ENCODE results near the gene SH3PXD2B. TPM values are rescaled to one million over a fixed set of nuclear protein-coding genes. Genes with fewer than 3 reads are reported as not detected.

The SH3PXD2B gene
- total and polyA plus RNA-seq, 2 donors (not counting 1 experiment from before 2014, with no cell fraction given) = not detected

DNA sequence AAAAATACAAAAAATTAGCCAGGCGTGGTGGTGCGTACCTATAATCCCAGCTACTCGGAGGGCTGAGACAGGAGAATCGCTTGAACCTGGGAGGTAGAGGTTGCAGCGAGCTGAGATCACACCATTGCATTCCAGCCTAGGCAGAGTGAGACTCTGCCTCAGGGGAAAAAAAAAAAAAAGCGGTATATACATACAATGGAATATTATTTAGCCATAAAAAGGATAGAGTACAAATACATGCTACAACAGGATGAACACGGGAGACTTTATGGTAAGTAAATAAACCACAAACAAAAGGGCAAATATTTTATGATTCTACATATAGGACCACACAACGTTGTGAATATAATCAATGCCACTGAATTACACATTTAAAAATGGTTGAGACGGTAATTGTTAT lies 176.0 kb downstream of the SH3PXD2B start:
- H3K27ac Mint-ChIP-seq = no peak overlapping the region
- H3K9me3 ChIP-seq (ENCODE audit: control extremely low read depth in 1 of 3, control insufficient read depth in 2 of 3, insufficient read depth in 1 of 3, low read length in 2 of 3) = peaks cover 0 to 7% (median 0%) of the 10 kb centered on the region in 3 donors
- no peaks in the 10 kb centered on the region for H3K36me3 ChIP-seq (replicated peaks in 1 of 2; ENCODE audit: control extremely low read depth in 1 of 2, control insufficient read depth in 1 of 2, extremely low read depth in 1 of 2, insufficient read depth in 2 of 2, low read length in 1 of 2)
- H4K20me1 ChIP-seq (ENCODE audit: control insufficient read depth, insufficient read depth, low read length, poor library complexity, severe bottlenecking) = peaks cover 15% of the 10 kb centered on the region
- no peak overlapping the region for H3K4me3 Mint-ChIP-seq
- H3K9me3 Mint-ChIP-seq (ENCODE audit: insufficient read depth) = no peaks in the 10 kb centered on the region
- WGBS (ENCODE audit: insufficient coverage) = 100% methylated on average over 1 of the region's 9 CpGs
- no peak overlapping the region for H3K27ac ChIP-seq (ENCODE audit: low read length in 2 of 2)
- ChIA-PET CTCF (no interaction called here), POLR2A (no interaction called here)
- H3K4me2 ChIP-seq (replicated peaks; ENCODE audit: low read depth, low read length, poor library complexity, severe bottlenecking) = no peak overlapping the region
- TF ChIP-seq, protein P1, sequence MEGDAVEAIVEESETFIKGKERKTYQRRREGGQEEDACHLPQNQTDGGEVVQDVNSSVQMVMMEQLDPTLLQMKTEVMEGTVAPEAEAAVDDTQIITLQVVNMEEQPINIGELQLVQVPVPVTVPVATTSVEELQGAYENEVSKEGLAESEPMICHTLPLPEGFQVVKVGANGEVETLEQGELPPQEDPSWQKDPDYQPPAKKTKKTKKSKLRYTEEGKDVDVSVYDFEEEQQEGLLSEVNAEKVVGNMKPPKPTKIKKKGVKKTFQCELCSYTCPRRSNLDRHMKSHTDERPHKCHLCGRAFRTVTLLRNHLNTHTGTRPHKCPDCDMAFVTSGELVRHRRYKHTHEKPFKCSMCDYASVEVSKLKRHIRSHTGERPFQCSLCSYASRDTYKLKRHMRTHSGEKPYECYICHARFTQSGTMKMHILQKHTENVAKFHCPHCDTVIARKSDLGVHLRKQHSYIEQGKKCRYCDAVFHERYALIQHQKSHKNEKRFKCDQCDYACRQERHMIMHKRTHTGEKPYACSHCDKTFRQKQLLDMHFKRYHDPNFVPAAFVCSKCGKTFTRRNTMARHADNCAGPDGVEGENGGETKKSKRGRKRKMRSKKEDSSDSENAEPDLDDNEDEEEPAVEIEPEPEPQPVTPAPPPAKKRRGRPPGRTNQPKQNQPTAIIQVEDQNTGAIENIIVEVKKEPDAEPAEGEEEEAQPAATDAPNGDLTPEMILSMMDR (IDR thresholded peaks at IDR 0.05) = no peak
- TF ChIP-seq EZH2 (IDR thresholded peaks at IDR 0.05; ENCODE audit: borderline replicate concordance, insufficient read depth, low read depth, low read length, poor library complexity, severe bottlenecking) = no peak
- no peak for DNase-seq
- H3K4me1 ChIP-seq (ENCODE audit: control insufficient read depth in 2 of 2, insufficient read depth in 2 of 2, low read length in 2 of 2) = peaks cover 22 to 23% of the 10 kb centered on the region in 2 donors
- no peak overlapping the region for H3K9ac ChIP-seq (ENCODE audit: low read length)
- no peaks in the 10 kb centered on the region for H3K27me3 Mint-ChIP-seq
- H2AFZ ChIP-seq (ENCODE audit: insufficient read depth, low read depth, low read length, poor library complexity, severe bottlenecking) = no peak overlapping the region
- intact Hi-C loops (cut with micrococcal nuclease) = no loop called here
- no peak for ATAC-seq (ENCODE audit: low read depth)
- H3K4me3 ChIP-seq (ENCODE audit: control extremely low read depth in 1 of 5, extremely low read depth in 1 of 5, insufficient read depth in 1 of 5, low read depth in 2 of 5, low read length in 4 of 5) = no peak overlapping the region
- peaks cover 37% of the 10 kb centered on the region for H3K4me1 Mint-ChIP-seq
- H3K79me2 ChIP-seq (ENCODE audit: control insufficient read depth, insufficient read depth, low read length) = peaks cover 96% of the 10 kb centered on the region
- H3K27me3 ChIP-seq (replicated peaks in 1 of 4; ENCODE audit: control extremely low read depth in 1 of 4, control insufficient read depth in 3 of 4, insufficient read depth in 4 of 4, low read length in 3 of 4) = no peaks in the 10 kb centered on the region

DNA sequence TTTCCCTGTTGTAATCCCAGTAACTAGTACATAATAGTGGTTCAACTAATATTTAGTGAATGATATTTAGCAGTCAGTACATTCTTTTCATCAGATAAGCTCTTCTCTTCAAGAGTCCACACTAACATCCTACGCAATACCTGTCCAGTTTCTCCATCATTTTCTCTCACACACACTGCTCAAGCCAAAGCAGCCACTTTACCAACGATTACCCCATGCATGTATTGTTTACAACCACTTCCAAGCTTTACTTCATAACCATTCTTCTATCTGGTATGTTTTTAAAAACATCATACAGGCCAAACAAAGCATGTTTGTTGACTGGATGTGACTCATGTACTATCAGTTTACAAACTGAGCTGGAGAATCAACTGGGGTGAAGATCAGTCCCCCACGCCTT lies 178.1 kb downstream of the SH3PXD2B start:
- ChIA-PET POLR2A (no interaction called here), CTCF (interaction anchor here (2.2 kb wide), 1 partner anchor 88 kb away, joined by 6 read pairs; the partner anchor contains the start of gene STK10)
- no peak overlapping the region for H2AFZ ChIP-seq (ENCODE audit: insufficient read depth, low read depth, low read length, poor library complexity, severe bottlenecking)
- H3K4me1 ChIP-seq (ENCODE audit: control insufficient read depth in 2 of 2, insufficient read depth in 2 of 2, low read length in 2 of 2) = peaks cover 10 to 12% of the 10 kb centered on the region in 2 donors
- Mint-ChIP-seq H3K27me3 (no peaks in the 10 kb centered on the region), H3K4me1 (peaks cover 28% of the 10 kb centered on the region), H3K9me3 (ENCODE audit: insufficient read depth) (no peaks in the 10 kb centered on the region), H3K27ac (no peak overlapping the region), H3K4me3 (no peak overlapping the region)
- intact Hi-C loops (cut with micrococcal nuclease) = no loop called here
- TF ChIP-seq, protein P1 (IDR thresholded peaks at IDR 0.05) = no peak
- TF ChIP-seq EZH2 (IDR thresholded peaks at IDR 0.05; ENCODE audit: borderline replicate concordance, insufficient read depth, low read depth, low read length, poor library complexity, severe bottlenecking) = no peak
- no peak overlapping the region for H3K4me2 ChIP-seq (replicated peaks; ENCODE audit: low read depth, low read length, poor library complexity, severe bottlenecking)
- H3K79me2 ChIP-seq (ENCODE audit: control insufficient read depth, insufficient read depth, low read length) = peaks cover 96% of the 10 kb centered on the region
- H4K20me1 ChIP-seq (ENCODE audit: control insufficient read depth, insufficient read depth, low read length, poor library complexity, severe bottlenecking) = peaks cover 11% of the 10 kb centered on the region
- no peak for DNase-seq
- WGBS (ENCODE audit: insufficient coverage) = 100% methylated on average over 2 of the region's 3 CpGs
- no peak overlapping the region for H3K27ac ChIP-seq (ENCODE audit: low read length in 2 of 2)
- no peaks in the 10 kb centered on the region for H3K27me3 ChIP-seq (replicated peaks in 1 of 4; ENCODE audit: control extremely low read depth in 1 of 4, control insufficient read depth in 3 of 4, insufficient read depth in 4 of 4, low read length in 3 of 4)
- ATAC-seq (ENCODE audit: low read depth) = no peak
- H3K4me3 ChIP-seq (ENCODE audit: control extremely low read depth in 1 of 5, extremely low read depth in 1 of 5, insufficient read depth in 1 of 5, low read depth in 2 of 5, low read length in 4 of 5) = no peak overlapping the region
- no peaks in the 10 kb centered on the region for H3K36me3 ChIP-seq (replicated peaks in 1 of 2; ENCODE audit: control extremely low read depth in 1 of 2, control insufficient read depth in 1 of 2, extremely low read depth in 1 of 2, insufficient read depth in 2 of 2, low read length in 1 of 2)
- H3K9me3 ChIP-seq (ENCODE audit: control extremely low read depth in 1 of 3, control insufficient read depth in 2 of 3, insufficient read depth in 1 of 3, low read length in 2 of 3) = peaks cover 0 to 7% (median 0%) of the 10 kb centered on the region in 3 donors
- H3K9ac ChIP-seq (ENCODE audit: low read length) = no peak overlapping the region

Other genes starting within 250 kb of the SH3PXD2B start
- 9.2 and 10.6 TPM in 2 replicates for gene UBTD2, start 170.8 kb downstream of the SH3PXD2B start, total RNA-seq
- gene UBTD2, start 170.8 kb downstream of the SH3PXD2B start, polyA plus RNA-seq = 1.3 and 1.4 TPM in 2 replicates
- gene NEURL1B, start 186.7 kb upstream of the SH3PXD2B start, total RNA-seq = 0.12 and 0.17 TPM in 2 replicates
- 0.06 and 0.09 TPM in 2 replicates for gene NEURL1B, start 186.7 kb upstream of the SH3PXD2B start, polyA plus RNA-seq

Measured in B cell (primary cell).